Midbrain (tissue), 1 donor: ENCODE measurements around the gene SLIT1.
A peak's percentile ranks its signal among the peaks of the same experiment; 100 is the strongest.

Experiments used
- DNase-seq: peaks from one replicate; lab custom pipeline; 2025; lab: John Stamatoyannopoulos, UW

SLIT1 gene

DNA sequence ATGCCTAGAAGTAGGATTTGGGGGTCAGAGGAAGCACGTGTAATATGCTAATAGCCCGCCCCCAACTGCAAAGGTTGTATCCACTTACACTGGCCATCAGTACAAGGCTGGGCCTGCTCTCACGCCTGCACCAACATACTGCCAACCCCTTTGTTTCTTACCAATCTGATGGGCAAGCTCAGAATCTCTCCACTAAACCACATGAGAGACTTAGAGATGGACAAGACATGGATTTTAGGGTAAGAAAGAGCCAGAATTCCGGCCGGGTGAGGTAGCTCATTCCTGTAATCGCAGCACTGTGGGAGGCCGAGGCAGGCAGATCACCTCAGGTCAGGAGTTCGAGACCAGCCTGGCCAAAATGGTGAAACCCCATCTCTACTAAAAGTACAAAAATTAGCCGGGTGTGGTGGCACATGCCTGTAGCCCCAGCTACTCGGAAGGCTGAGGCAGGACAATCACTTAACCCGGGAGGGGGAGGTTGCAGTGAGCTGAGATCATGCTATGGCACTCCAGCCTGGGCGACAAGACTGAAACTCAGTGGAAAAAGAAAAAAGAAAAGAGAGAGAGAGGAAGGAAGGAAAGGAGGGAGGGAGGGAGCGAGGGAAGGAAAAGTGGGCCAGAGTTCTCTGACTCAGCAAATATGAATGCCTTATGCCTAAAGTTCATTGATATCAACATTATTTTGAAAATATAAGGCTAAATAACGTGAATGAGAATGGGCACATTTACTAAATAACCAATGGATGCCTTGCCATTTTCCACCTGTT is 162.2 kb downstream of the SLIT1 start:
- DNase-seq = no peak

DNA sequence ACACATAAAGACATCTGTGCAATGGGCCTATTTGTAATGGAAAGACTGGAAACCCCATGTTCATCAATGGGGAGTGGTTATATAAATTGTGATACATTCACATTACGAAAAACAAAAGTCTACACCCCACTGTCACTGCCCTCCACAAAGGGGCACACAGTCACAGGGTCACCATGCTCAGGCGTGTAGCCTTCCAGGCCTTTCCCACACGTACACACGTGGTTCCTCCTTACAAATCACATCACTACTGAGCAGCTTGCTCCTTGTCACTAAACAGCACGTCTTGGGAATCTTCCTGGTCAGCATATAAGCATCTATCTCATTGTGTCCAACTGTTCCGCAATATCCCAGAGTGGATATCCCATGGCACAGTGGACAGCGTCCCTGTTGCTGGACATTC is 163.1 kb downstream of the SLIT1 start:
- no peak for DNase-seq

DNA sequence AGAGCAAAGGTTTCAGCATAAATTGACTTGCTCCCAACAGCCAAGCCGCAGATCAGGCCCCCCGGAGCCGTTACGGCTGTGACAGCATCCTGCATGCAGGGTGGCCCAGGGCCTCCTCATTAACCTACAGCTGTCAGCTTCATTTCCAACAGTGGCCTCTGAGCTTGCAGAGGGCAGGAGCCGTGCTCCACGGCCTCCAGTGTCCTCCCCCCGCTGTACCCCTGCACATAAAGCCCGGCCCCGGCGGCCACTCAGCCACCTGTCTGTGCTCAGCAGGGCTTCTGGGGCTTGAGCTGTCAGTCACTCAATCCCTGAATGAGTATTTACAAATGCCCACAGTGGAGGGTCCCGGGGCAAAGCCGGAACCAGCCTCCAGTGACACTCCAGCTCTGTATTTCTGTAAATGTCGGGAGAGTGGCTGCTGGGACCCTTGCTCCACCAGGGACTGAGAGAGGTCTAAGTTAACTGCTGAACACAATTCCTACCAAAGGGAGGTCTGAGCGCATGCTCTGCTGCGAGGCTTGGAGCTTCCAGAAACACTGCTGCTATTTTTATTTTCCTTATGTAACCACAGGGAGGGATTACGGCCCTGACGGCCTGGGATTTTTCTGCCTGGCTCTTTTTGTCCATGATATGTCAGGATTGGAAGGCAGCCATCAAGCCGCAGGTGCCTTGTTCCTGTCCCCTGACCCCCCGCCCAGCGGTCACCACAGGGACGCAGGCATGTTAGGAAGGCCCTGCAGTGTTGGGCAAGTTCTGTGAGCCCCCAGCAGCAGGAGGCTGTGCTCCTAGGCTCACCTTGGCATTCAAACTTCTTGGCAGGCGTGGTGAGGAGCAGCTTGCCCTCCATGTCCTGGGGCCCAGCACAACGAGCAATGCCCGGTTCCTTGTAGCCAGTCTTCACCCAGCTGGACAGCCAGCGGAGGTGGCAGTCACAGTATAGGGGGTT is 165.0 kb downstream of the SLIT1 start:
- DNase-seq = peak; percentile 45

DNA sequence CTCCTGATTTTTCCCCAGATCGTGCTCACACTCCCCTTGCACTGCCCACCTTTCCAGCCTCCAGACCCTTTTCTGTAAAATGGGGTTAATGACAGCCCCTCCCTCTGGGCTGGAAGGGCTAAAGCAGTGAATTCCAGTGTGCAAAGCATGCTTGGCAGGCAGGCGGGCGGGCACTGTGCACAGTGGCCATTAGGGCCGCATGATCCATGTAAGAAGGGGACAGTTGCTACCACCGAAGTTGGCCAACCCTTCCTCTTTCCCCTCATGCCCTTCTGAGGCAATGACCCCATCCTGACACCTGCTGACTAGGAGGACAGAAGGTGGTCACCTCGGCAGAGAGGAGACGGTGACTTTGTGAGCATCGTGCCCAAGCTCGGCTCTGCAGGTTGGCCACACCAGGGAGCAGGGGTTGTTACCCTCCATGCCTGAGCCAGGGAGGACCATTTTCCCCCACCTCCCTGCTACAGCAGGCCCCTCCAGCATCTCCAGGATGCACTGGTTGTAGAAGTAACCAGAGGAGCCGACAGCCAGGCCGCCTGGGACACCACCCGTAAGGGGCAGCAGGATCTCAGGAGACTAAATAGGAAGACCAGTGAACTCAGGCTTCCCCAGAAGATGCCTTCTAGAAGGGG is 166.4 kb downstream of the SLIT1 start:
- no peak for DNase-seq

DNA sequence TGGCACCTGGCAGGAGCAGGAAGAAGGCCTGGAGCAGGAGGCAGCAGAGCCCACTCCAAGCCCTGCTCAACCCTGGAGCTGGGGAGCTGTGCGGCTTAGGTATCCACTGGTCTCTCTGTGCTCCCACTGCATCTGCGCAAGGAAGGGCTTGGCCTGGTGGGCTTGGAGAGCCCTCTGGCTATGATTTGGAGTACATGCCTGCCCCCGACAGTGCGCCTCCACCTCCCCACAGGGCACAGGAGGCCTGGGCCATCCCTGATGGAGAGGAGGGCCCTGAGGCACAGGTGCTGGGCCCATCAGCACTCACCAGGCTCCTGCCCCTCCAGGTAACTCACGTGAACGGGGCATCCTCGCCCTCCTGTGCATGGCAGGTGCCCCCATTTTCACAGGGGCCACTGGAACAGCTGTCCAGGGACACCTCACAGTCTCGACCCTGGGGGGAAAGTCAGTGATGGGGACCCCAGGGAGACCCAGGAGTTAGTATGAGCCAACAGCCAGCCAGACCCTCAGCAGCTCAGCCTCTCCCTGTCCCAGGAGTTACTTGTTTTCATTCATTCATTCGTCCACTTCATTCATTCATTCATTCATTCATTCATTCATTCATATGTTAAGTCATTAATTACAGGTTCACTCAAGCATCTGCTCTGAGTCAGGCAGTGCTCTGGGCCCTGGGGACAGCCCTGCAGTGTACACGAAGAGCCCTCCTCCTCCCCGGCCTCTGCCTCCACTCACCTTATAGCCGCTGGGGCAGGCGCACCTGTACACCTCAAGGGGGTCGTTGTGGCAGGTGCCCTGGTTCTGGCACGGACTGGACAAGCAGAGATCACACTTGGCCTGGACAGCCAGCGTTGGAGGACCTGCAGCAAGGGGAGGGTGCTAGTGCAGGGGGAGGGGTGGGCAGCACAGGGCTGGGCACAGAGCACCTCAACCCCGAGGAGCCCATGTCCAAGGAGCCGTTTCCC is 167.2 kb downstream of the SLIT1 start:
- no peak for DNase-seq

DNA sequence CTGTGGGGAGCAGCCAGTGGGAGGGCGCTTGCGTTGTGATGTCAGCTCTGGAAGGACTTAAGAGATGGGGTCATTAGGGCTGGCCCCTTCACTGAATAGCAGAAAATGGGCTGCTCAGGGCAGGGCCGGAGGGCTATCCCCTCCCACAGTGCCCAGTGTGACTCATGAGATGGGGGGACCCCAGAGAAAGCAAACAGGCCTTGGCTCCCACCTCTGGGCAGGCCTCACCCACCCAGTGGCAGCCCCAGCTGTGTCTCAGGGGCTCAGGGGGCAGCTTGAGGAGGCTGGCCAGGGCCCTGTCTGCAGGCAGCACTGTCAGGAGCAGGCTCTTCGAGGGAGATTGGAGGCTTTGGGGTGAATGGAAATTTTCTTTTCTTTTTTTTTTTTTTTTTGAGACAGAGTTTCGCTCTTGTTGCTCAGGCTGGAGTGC is 168.3 kb downstream of the SLIT1 start:
- no peak for DNase-seq

DNA sequence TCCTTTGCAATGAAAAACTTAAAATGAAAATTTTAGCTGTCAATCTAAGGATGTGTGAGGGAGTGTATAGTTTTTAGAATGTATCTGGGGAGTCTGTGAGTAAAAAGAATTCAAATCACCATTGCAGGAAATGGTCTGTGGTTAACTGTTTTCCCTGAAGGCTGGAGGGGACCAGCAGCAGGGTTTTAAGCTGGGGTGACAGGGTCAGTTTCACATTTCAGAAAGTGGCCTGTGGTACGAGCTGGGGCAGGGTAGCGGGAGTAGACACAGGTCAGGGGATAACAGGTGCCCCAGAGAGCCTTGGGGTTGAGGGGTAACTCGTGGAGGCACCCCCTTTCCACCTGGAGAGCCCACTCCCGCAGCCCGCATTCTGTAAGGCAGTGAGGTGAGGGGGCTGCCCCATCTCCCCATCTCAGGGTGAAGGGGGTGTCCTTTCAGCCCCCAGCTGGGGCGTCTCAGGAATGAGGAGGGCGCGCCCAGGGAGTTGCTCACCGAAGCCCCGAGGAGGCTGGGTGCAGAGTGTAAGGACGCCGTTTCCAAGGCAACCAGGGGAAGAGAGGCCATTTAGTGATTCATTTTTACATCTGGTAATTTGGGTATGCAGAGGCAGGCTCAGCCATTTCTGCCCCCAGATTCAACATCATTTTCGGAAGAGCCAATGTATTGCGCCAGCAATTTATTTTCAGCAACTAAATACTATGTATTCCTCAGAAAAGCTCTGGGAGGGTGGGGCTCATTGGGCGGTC is 168.9 kb downstream of the SLIT1 start:
- no peak for DNase-seq

DNA sequence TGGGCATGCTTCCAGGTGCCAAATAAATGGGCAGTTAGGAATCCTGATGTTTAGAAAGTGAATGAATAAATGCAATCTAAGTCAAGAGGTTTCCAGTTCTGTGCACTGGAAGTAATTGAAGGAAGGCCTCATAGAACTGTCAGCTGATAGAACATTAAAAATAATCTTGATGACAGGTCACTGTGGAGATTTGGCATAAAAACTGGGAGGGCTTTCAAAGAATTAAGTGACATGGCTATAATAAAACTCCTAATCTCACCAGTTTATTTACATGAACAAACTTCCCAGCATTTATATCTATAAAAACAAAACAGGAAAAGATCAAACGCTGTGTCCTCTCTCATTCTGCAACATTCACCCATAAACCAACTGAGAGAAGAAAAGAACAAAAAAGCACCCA is 170.5 kb downstream of the SLIT1 start:
- no peak for DNase-seq

DNA sequence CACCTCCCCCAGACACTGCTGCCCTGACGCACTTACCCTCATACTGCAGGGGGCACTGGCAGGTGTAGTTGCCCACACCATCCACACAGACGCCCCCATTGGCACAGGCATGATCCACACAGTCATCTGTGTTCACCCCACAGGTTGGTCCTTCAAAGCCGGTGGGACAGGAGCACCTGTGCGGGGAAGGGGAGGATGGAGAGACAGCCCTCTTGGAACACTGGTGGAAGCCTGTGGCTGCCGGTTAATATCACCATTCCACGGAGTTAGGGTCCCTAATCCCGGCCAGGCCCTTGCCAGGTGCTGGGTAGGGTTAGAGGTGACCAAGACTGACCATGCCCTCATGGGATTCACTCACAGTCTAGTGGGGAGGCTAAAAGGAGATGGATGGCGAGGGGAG is 171.8 kb downstream of the SLIT1 start:
- no peak for DNase-seq

DNA sequence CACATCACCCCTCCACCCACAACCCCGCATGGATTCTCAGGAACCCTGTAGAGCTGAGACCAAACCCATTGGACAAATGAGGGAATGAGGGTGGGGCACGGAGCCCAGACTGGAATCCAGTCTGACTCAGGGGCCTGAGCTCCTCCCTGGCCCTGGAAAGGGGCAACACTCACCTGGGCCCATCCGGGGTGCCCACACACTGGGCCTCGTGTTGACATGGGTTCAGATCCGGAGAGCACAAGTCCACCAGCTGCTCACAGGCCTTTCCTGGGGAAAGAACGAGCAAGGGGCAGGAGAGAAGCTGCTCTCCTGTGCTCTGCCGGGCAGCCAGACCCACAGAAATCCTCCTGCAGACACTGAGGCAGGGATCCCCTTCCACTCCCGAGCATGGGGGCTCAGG is 172.2 kb downstream of the SLIT1 start:
- no peak for DNase-seq

DNA sequence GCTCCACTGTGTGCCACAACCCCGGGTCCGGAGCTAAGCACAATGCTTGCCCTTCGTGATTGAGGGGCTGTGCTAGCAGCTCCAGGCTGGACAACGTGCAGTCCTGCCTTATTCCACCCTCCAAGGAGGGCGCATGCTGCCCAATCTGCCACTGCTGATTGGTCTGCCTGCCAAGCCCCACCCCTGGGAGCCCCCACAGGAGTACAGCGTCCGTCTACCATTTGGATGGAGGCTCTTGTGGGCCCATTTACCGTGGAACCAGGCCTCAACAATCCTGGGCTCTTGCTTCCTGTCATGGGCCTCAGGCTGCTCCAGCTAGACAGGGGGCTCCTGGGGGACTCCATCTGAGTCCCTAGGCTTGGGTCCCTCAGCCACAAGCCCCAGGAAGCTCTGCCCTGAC is 173.3 kb downstream of the SLIT1 start:
- no peak for DNase-seq

DNA sequence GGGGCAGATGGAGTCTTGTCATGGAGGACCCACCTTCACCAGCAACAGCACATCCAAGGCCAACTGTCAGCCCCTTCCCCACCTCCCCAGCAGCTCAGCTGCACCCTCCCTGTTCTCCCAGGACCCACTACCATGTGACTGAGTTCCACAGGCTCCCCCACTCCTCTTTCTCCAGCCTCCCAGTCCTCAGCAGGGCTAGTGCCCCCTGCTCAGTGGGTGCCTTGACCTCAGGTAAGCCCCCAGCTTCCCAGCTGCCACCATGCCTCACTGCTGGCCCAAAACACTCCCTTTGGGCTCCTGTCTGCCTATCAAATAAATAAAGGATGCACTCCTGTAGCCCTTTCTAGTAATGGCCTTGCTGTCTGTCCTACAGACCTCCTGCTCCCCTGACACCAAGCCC is 174.4 kb downstream of the SLIT1 start:
- no peak for DNase-seq

DNA sequence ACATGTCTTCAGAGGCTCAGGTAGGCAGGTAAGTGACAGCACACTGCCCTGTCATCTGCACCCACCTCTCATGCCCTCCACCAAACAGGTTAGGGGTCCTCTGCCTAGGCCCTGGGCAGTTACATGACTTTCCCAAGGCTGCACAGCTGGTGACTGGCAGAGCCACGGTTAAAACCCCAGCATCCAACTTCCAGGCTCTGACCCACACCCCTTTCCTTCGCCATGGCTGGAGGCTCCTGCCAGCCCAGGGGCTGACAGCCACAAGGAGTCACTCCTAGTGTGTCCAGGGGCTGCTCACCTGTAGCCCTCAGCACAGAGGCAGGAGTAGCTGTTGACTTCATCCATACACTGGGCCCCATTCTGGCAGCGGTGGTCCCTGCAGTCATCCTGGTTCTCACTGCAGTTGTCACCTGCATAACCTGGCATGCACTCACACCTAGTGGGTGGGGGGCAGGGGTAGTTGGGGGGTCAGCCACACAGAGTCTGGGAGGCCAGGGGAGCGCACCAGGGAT is 175.0 kb downstream of the SLIT1 start:
- no peak for DNase-seq

DNA sequence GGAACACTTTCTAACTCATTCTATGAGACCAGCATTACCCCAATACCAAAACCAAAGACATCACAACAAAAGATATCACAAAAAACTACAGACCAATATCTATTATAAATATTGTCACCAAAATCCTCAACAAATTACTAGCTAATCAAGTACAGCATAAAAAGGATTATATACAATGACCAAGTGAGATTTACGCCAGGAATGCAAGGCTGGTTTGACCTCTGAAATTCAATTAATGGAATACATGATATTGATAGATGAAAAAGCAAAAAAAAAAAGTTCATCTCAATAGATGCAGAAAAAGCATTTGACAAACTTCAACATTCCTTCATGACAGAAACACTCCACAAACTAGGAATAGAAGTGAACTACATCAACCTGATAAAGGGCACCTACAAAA is 178.3 kb downstream of the SLIT1 start:
- no peak for DNase-seq

DNA sequence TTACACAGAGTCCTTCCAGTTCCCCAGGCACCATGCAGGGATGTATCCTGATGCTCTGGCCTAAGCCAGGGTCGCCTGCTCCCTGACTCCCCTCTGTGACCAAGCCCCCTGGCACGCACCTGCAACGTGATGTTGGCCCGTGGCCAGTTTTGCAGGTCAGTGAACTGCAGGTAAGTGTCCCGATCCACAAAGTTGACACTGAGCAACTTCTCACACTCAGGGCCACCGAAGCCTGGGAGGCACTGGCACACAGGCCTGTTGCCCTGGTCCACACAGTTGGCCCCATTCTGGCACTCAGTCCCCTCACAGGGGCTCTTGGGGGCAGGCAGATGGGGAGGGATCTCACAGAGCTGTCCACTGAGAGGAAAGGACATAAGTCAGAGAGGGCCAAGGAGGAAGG is 179.4 kb downstream of the SLIT1 start:
- no peak for DNase-seq

DNA sequence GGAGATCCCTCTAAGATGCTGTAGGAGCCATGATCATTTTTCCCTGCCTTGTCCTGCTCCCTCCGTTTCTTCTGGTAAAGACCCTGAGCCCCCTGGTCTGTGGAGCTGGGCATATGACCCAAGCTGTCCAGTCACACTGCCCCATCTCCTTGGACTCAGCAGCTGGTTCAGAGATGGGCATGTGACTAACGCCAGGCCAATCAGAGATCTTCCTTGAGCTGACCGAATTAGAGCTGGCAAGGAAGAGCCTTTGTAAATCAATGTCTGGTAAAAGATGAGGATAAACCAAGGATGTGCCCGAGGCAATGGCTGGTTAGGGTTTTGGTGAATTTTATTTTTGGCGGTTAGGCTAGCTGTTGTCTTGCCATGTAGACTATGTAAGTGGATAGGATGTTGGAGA is 180.4 kb downstream of the SLIT1 start:
- no peak for DNase-seq

DNA sequence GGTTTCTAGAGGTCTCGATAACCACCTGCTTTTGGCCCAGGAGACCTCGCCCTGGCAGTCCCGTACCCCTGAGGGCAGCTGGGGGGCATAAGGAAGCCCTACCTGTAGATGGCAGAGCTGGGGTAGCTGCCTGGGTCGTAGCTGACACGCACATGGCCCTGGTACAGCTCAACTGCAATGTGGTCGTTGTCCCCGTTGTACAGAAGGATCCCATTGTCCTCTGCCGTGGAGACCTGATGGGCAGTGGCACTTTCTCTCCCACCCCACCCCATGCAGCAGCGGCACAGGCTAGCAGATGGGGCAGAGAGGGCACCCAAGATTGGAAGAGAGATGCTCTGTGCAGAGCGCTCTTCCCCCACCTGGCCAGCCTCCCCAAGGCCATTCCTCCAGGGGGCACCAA is 181.2 kb downstream of the SLIT1 start:
- no peak for DNase-seq

DNA sequence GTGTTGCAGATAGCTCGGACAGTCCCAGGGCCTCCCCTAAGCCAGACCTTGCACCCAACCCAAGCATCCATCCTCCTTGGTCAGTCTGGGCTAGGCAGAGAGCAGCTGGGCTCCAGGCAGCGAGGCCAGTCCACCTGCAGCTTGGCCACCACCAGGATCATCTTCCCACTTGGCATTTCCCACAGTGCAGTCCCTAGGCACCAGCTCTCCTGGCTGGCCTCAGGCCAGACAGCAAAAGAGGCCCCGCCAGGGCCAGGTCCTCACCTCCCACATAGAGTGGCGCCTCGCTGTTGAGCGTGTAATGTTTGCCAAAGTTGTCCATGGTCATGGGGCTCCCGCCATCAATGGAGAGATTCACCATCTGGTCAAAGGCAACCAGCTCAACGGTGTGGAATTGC is 182.0 kb downstream of the SLIT1 start:
- no peak for DNase-seq

DNA sequence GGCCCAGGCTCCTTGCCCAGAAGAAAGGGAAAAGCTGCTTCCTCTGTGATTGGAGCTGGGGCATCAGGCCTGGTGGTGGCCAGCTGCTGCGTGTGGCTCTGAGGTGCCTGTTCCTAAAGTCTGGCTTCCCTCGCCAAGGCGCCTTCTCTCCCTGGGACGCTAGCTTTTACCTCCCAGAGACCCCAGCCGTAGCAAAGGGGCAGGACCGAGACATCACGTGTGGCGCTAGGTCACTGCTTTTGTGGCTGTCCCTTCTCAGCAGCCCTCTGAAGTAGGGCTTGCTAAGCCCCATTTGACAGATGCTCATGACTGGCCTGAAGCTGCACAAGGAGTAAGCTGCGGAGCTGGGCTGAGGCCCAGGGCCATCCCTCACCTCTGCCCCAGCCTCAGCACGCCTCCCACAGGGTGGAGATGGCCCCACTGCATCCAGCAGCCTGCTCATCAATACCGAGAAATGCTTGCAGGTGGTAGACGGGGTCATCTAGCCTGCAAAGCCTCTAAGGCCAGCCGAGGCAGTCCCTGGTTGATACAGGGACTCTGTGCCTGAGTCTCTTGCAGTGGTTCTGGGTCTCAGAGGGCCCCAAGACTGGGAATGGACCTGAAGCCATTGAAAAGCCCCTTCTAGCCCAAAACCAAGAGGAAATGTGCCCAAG is 182.5 kb downstream of the SLIT1 start:
- no peak for DNase-seq

DNA sequence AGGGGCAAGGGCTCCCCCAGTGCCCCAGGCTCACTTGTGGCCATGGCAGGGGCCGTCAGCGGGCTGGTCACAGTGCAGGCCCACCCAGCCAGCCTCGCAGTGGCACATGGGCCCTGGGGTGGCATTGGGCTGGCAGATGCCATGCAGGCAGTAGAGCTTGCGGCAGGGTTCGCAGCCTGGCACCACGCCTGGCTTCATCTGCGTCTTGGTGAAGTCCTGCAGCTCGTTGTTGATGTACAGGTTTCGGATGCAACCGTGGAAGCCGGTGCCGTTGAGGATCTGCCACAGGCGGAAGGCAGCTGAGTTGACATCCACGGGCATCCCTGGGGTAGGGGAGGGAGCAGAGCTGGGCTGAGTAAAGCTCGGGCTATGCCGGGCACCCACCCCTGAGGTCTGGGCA is 183.1 kb downstream of the SLIT1 start:
- DNase-seq = no peak
